GM21717 (cell line): ENCODE data around the gene SCNN1B.

Experiments
- ATAC-seq: cut with Tn5 transposase; IDR thresholded peaks from one replicate; pipeline ENCODE4 v1.9.1; 2021; ENCODE audit warnings: mild to moderate bottlenecking, moderate library complexity; ENCODE audit not compliant: unreplicated experiment

Gene SCNN1B

DNA sequence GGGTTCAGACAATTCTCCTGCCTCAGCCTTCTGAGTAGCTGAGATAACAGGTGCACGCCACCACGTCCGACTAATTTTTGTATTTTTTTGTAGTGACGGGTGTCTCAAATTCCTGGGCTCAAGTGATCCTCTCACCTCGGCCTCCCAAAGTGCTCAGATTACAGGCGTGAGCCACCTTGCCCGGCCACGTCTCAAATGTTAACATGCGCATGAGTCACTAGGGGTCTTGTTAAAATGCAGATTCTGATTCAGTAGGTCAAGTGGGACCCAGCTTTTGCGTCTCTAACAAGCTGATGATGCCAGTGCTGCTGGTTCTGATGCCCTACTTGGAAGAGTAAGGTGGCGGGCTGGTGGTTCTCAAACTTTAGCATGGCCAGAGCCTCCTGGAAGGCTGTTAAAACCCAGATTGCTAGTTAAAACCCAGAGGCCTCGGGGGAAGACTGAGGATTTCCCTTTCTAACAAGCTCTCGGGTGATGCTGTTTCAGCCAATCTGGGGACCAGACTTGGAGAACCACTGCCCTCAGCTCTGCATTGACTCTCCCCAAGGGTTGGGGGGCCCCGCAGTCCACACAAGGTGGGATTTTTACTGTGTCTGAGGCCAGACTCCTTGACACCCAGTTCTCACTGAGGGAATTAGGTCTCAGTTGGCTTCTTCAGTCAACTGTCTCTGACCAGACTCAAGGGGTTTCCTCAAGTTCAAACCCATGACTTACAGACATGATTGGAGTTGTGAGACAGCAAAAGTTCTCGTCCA, 17.9 kb downstream of the SCNN1B start:
- no peak for ATAC-seq

DNA sequence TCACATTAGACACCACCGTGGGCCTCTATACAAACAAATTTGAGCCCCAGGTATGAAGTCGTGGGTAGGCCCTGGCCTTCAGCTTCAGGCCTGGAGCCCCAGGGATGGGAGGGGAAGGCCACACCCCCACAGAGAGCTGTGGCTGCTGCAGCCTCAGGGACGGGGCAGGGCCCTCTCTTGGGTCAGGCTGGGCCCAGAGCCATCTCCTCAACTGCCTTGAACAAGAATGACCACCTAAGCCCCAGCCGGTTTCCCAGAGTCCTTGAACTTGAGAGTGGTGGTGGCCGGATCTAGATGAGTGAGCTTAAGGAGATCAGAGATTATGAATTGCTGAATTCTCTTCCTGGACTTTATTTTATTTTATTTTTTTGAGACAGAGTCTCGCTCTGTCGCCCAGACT, 18.6 kb downstream of the SCNN1B start:
- ATAC-seq = no peak

DNA sequence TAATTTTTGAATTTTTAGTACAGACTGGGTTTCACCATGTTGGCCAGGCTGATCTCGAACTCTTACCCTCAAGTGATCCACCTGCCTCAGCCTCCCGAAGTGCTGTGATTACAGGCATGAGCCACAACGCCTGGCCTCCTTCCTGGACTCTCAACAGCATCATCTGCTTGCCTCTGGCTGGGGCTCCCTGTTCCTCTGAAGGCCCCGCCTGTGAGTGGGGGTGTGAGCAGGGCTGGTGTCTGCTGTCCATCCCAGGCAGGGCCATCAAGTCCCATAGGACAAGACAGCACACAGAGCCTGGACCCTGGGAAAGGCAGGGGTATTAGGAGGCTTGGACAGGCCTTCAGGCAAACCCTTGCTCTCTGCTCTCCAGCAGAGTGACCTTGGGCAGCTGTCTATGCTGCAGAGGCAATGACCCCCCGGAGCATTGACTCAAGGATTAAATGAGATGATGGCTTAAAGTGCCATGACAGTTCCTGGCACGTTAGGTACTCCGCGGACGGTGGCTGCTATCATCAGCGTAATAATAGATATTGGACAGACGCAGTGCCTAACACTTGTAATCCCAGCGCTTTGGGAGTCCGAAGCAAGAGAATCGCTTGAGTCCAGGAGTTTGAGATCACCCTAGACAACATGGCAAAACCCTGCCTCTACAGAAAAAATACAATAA, 19.2 kb downstream of the SCNN1B start:
- no peak for ATAC-seq

DNA sequence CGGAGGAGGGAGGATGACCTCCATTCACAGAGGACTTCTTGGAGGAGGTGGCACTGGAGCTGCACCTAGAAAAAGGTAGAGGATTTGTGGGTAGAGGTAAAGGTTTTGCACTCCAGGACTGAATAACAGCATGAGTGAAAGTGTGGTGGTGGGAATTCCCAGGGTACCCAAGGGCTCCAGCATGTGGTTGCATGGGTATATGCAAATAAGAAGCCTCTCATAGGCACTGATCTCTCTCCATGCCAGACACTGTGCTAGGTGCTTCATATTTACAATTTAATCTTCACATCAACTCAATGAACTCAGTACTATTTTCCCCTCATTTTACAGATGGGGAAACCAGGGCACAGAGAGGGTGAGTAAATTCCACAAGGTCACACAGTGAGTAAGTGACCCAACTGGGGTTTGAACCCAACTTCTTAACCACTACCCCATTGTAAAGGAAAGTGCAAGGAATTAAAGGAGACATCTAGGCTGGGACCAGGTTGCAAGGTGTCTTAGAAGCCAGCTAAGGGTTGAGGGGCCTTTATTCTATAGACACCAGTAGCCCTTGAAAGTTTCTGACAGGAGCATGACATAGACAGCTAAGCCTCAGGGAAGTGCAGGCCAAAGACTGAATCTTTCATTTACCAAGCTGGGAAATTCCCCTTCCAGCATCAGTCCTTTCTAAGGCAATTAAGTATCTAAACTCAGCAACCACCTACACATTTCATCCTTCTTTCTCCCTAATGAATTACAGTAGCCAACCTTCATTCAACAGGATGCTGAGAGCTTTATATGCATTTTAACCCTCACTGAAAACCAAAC, 21.3 kb downstream of the SCNN1B start:
- ATAC-seq = no peak

DNA sequence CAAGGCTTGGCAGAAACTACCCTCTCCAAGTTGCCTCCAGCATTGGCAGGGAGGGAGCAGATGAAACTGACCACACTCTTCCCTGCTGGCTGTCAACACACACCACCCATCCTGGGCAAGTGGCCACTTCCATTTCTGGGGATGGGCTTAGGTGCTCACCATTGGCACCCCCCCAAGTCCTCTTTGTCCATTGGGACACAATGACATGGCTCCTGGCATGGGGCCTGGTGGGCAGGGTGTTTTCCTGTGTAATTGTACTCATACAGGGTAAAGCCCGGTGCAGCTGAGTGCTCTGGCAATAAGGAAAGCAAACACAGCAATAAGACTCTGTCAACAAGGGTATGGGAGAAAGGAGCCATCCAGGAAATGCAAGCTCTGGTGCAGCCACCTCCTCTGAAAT, 22.6 kb downstream of the SCNN1B start:
- ATAC-seq = no peak

DNA sequence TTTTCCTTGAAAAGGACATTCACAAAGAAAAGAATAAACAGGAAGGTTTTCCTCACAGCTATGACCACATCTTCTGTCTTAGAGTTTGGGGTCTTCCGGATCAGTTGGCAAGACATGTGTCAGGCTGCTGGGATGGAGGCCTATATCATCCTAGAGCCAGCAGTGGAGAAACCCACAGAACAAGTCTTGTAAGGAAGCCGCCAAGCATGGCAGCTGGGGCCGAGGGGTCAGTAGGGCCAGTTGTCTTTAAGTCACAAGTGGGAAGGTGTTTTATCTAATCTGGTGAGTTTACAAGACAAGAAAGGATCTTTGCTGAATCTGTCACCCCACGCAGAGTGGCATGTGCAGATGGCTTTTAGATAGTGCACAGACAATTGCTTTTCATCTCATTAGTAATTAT, 25.7 kb downstream of the SCNN1B start:
- ATAC-seq = no peak

DNA sequence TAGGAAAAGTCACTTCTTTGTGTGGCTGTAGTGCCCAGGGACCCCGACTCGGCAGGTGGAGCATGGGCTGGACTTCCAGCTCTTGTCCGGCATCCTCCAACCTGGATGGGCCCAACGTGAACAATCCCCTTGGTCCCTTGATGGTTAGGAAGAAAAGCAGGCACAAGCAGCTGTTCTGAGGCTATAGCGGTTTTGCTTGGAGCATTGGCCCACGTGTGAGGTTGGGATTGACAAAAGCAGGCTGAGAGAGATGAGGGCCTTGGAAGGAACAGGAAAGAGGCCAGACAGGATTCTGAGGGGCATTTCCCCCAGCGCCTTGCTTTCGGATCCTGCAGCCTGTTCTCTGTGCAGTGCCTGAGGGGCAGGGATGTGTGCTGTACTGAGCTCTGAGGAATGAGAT, 28.1 kb downstream of the SCNN1B start:
- ATAC-seq = no peak

DNA sequence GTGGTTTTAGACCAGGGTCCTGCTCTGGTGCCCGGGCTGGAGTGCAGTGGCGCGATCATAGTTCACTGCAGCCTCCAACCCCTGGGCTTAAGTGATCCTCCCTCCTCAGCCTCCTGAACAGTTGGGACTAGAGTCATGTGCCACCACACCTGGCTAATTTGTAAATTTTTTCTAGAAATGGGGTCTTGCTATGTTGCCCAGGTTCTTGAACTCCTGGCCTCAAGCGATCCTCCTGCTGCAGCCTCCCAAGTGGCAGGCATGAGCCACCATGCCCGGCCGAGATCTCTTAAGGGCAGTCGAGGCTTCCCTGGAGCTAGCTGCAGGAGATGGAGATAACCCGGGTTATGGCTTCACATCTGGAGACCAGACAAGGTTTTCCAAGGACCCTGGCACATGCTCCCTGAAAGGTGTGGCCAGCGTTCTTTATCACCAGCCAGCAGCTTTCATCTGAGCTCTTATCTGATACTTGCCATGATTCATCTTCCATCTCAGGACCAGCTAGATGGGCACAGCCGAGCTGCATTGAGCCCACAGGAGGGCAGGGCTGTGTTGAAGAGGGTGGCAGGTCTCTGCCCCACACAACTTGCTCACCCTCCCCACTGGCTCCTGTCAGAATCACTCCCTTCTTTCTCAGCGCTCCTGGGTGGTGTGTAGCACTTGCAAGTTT, 28.6 kb downstream of the SCNN1B start:
- no peak for ATAC-seq

DNA sequence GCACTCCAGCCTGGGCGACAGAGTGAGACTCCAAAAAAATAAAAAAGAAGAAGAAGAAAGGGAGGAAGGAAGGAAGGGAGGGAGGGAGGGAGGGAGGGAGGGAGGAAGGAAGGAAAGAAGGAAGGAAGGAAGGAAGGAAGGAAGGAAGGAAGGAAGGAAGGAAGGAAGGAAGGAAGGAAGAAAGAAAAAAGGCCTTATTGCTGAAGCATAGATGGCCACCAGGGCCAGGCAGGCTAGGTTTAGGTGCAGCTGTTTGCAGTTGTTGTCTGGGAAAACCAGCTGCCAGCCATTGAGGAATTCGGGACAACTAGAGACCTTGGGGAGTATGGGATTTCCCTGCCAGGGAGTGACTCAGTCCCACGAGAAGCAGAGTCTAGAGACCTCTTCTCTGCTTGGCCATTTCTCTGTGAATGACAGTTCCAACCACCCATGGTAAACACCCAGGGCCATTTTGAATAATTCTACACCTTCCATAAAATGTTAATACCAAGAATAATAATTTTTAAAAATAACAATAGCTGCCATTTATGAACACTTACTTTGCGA, 31.0 kb downstream of the SCNN1B start:
- no peak for ATAC-seq

DNA sequence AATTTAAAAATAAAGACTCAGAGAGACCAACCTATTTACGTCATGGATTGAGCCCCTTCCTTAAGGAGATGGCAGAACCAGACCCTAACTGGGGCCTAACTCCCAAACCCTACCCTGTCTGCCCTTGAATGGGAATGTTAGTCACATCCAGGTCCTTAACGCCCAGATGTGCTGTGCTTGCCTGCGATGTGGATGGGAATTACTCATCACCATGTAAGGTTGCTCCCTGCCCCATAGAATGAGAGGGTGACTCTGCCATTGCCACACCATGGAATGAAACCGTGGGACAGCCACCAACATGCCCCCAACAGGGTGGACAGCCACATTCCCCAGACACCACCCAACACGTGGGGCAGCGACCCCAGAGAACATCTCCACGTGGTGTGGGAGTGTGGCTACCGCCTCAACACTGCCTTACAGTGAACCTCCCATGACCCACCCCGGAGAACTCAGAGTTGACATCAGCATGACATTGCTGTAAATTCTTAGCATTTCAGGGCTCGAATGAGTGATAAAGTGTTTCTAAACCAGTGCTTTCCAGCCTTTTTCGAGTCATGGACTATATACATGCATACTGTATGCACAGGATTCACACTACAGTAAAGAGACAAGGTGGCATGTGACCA, 31.8 kb downstream of the SCNN1B start:
- ATAC-seq = no peak

DNA sequence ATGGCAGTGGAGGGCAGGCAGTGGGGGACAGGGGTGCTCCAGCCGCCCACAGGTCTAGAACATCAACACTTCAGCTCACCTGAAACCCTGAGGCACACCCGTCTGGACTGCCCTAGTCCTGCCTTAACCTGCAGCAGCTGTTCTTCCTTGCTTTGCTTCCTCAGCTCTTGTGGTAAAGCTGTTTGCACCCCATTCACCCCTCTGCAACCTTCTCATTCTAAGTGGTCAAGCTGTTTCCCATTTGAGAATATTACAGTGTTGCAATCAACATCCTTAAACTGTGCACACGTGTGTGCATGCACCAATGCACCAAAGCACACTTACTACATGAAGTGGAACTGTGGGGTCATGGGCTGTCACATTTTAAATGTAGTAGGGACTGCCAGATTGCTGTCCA, 32.4 kb downstream of the SCNN1B start:
- ATAC-seq = no peak

DNA sequence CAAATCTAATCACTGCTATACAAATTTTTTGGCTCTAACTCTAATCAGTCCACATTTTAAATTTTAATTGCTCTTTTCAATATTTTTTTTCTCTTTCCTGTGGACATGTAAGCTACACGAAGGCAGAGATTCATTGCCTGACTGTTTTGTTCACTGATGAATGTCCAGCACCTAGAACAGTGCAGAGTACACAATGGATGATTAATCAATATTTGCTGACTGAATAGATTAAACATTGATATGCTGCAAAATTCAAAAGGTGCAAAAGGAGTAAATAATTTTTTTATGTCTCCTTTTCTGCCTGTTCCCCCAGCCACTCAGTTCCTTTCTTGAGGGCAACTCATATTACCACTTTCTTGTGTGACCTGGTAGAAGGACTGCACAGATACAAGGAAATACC, 32.8 kb downstream of the SCNN1B start:
- no peak for ATAC-seq

DNA sequence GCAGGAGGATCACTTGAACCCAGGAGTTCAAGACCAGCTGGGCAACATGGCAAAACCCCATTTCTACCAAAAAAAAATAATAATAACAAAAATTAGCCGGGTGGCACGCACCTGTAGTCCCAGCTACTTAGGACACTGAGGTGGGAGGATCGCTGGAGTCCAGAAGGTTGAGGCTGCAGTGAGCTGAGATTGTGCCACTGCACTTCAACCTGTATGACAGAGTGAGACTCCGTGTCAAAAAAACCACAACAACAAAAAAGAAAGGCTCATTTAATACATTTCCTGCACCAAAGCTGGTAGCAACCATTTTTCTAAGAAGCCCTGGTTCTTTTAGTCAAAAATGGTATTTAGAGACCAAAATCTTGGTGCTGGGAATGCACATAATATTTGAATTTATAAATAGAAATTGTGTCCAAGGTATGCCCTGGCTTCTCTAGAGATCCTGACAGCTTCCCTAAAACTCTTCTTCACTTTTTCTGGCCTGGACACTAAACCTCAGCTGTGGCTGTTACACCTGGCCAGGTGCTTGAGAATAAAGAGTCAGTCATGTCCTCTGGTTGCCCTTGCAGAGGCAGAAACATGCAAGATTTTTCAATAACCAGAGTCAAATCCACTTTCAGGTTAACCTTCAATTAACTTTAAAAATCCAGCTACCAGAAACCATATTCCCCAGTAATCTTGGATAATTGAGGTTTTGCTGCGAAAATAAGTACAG, 35.9 kb downstream of the SCNN1B start:
- ATAC-seq = no peak

DNA sequence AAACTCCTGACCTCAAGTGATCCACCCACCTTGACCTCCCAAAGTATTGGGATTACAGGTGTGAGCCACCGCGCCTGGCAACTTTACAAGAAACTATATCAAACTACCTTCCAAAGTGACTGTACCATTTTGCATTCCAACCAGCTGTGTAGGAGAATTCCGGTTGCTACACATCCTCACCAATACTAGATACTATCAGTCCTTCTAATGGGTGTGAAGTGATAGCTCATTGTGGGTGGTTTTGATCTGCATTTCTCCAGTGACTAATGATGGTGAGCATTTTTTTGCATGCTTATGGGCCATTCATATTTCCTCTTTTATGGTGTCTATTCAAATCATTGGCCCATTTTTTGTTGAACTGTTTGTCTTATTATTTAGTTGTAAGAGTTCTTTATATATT, 37.7 kb downstream of the SCNN1B start:
- ATAC-seq = no peak

DNA sequence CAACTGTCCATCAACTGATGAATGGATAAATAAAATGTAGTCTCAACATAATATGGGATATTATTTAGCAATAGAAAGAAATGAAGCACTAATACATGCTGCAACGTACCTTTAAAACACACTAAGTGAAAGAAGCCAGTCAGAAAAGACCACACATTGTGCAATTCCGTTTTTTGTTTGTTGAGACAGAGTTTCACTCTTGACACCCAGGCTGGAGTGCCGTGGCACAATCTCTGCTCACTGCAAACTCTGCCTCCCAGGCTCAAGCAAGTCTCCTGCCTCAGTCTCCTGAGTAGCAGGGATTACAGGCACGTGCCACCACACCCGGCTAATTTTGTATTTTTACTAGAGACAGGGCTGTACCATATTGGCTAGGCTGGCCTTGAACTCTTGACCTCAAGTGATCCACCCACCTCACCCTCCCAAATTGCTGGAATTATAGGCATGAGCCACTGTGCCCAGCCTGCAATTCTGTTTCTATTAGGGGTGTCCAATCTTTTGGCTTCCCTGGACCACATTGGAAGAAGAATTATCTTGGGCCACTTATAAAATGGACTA, 40.1 kb downstream of the SCNN1B start:
- no peak for ATAC-seq

DNA sequence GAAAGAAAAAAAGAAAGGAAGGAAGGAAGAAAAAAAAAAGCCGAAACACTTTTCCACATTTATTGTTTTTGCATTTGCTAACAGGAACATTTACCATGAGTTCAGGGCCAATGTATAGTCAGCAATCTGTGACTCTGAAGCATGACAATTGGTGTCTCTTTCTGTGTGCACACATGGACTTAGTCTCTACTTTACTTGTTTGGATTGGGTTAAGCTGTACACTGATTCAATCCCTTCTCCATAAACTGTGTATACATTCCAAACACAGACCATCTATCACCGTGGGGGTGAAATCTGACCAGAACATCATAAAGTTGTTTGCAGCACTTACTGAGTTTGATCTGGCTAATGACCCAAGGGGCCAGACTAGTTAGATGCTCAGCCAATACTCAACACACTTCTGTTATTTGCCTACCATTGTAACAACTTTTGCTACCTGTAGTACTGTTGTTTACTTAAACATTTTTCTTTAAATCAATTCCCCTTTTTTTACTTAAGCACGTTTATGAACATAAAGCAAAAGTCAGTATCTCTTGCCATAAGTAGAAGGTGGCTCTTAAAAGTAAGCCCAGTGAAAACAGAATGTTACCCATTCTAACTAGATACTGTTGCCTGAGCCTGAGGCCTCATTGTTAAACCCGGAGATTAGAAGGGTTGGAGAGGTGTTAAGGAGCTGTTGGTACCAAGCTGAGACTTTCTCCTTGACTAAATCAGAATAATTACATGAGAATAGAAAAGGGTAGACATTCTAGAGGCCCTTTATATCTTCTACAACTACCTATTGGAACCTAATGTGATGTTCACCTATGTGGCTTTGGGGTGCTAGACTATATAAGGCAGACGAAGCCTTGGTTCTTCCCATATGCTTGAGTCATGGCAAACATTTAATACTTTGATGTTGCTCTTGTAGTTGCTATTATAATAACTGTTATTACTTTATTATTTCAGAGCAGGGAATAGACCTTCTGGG, 41.8 kb downstream of the SCNN1B start:
- ATAC-seq = no peak

DNA sequence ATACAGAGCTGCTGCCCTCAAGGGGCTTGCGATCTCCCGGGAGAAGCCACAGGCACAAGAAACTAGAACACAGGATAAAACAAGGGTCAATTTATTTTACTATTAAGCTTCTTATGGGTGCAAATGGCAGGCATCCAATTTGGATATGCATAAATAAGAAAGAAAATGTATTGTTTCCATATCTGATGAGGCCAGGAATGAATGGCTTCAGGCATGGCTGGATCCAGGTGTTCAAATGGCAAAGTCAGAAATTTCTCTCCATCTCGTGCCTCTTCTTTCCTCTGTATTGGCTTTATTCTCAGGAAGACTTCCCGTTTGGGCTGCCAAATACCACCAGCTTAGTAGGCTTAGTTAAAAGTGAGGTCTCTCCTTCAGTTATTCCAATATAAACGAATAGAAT, 43.1 kb downstream of the SCNN1B start:
- no peak for ATAC-seq
